HL-60 (cell line): ENCODE data around the gene FAH.

Experiments used
- CTCF ChIP-seq: IDR thresholded peaks from one replicate; pipeline ENCODE4 v1.5.1; 2011; ENCODE audit warnings: low read length, control low read depth, inconsistent platforms; ENCODE audit not compliant: insufficient read depth
- POLR2AphosphoS5 ChIP-seq: IDR thresholded peaks from 2 replicates; pipeline ENCODE4 v1.6.1; 2012; ENCODE audit warnings: low read depth
- REST ChIP-seq: IDR thresholded peaks from 2 replicates; pipeline ENCODE4 v1.6.1; 2012; ENCODE audit warnings: low read depth; ENCODE audit not compliant: insufficient replicate concordance

DNA sequence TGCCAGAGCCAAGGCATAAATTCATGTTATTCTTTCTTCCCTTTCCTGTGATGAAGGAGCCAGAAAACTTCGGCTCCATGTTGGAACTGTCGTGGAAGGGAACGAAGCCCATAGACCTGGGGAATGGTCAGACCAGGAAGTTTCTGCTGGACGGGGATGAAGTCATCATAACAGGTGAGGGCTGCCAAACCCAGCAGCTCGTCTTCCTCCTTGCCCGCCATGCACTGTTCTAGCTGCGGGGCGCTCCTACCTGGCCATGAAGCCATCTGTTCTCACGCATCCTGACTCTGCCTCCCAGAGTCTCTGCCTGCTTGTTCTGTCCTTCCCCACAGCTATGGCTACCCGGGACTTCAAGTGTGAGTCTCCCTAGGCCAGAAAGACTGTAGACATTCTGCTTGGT, 28.2 kb downstream of the FAH start:
- no peak for TF ChIP-seq CTCF
- no peak for TF ChIP-seq REST
- no peak for TF ChIP-seq POLR2AphosphoS5
